ENCODE measurements around the gene FGF22.

DNA sequence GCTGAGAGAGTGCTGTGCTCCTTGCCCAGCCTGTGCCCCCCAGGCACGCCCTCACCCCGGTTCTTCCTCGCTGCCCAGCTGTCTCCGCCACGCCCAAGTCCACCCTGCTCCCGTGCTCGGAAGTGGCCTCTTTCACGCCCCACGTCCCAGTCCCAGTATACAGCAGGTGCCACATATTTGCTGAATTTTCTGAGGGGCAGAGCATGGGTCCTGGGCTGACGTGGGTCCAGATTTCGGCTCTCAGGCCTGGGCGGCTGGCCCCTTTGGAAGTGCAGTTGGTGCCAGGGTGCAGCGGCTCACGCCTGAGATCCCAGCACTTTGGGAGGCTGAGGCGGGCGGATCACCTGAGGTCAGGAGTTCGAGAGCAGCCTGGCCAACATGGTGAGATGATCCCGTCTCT, 46.6 kb upstream of the FGF22 start:
- TF ChIP-seq SP1 (IDR thresholded peaks at IDR 0.05) (no peak), JUND (IDR thresholded peaks at IDR 0.05) (no peak), HNF4A (conservative IDR thresholded peaks at IDR 0.05) (no peak), RAD21 (IDR thresholded peaks at IDR 0.05) (no peak), GABPA (IDR thresholded peaks at IDR 0.05 in 1 of 2, conservative IDR thresholded peaks at IDR 0.05 in 1 of 2) (no peak), YY1 (IDR thresholded peaks at IDR 0.05) (no peak)
- TF ChIP-seq, protein P1, sequence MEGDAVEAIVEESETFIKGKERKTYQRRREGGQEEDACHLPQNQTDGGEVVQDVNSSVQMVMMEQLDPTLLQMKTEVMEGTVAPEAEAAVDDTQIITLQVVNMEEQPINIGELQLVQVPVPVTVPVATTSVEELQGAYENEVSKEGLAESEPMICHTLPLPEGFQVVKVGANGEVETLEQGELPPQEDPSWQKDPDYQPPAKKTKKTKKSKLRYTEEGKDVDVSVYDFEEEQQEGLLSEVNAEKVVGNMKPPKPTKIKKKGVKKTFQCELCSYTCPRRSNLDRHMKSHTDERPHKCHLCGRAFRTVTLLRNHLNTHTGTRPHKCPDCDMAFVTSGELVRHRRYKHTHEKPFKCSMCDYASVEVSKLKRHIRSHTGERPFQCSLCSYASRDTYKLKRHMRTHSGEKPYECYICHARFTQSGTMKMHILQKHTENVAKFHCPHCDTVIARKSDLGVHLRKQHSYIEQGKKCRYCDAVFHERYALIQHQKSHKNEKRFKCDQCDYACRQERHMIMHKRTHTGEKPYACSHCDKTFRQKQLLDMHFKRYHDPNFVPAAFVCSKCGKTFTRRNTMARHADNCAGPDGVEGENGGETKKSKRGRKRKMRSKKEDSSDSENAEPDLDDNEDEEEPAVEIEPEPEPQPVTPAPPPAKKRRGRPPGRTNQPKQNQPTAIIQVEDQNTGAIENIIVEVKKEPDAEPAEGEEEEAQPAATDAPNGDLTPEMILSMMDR (IDR thresholded peaks at IDR 0.05; ENCODE audit: low read depth, low read length, missing input control) = no peak
- TF ChIP-seq, protein P2, sequence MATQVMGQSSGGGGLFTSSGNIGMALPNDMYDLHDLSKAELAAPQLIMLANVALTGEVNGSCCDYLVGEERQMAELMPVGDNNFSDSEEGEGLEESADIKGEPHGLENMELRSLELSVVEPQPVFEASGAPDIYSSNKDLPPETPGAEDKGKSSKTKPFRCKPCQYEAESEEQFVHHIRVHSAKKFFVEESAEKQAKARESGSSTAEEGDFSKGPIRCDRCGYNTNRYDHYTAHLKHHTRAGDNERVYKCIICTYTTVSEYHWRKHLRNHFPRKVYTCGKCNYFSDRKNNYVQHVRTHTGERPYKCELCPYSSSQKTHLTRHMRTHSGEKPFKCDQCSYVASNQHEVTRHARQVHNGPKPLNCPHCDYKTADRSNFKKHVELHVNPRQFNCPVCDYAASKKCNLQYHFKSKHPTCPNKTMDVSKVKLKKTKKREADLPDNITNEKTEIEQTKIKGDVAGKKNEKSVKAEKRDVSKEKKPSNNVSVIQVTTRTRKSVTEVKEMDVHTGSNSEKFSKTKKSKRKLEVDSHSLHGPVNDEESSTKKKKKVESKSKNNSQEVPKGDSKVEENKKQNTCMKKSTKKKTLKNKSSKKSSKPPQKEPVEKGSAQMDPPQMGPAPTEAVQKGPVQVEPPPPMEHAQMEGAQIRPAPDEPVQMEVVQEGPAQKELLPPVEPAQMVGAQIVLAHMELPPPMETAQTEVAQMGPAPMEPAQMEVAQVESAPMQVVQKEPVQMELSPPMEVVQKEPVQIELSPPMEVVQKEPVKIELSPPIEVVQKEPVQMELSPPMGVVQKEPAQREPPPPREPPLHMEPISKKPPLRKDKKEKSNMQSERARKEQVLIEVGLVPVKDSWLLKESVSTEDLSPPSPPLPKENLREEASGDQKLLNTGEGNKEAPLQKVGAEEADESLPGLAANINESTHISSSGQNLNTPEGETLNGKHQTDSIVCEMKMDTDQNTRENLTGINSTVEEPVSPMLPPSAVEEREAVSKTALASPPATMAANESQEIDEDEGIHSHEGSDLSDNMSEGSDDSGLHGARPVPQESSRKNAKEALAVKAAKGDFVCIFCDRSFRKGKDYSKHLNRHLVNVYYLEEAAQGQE (IDR thresholded peaks at IDR 0.05) = no peak
- TF ChIP-seq, protein P3, sequence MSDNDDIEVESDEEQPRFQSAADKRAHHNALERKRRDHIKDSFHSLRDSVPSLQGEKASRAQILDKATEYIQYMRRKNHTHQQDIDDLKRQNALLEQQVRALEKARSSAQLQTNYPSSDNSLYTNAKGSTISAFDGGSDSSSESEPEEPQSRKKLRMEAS (IDR thresholded peaks at IDR 0.05) = no peak

All from liver (tissue), 3 donors.